HG02798 (cell line): ENCODE data around the gene KAT14.
"Not testable (repeated sequence)": the region's sequence is repeated elsewhere in the genome, so short reads cannot be mapped to it uniquely, and the experiment has no call there.

Experiments
- ATAC-seq: cut with Tn5 transposase; IDR thresholded peaks from one replicate; pipeline ENCODE4 v1.9.1; 2021; ENCODE audit warnings: mild to moderate bottlenecking; ENCODE audit not compliant: unreplicated experiment, poor library complexity

KAT14 gene

DNA sequence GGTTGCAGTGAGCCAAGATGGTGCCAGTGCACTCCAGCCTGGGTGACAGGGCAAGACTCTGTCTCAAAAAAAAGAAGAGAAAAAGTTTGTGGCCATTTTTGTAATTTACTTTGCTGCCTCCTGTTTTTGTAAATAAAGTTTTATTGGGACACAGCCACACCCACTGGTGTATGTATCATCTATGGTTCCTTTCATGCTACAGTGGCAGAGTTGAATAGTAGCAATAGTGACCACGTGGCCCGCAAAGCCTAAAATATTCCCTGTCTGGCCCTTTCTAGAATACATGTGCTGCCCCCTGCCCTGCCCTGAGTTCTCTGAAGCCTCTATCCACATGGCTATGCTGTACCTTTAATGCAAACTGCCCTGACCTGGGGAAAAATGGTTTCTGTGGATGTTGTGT lies 75.3 kb downstream of the KAT14 start:
- ATAC-seq = no peak

GRCh38 chr20:18215566-18215965 lies 77.9 kb downstream of the KAT14 start:
- no peak for ATAC-seq

DNA sequence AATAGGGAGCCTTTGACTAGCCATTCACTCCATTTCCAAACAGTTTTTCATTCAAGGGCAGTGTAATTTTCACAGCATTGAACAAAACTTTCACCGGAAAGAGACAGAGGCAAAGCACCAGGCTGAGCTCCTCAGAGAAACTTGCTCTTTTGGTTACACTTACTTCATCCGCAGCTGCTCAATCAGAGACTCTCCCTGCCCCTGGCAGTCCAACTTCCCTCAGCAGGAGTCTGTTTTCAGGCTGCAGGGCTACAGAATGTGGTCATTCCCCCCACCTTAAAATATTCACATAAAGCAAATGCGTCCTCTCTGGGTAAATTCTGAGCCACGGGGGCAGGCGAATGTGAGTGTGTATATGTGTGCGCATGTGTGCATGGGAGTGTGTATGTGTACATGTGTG lies 80.6 kb downstream of the KAT14 start:
- no peak for ATAC-seq

DNA sequence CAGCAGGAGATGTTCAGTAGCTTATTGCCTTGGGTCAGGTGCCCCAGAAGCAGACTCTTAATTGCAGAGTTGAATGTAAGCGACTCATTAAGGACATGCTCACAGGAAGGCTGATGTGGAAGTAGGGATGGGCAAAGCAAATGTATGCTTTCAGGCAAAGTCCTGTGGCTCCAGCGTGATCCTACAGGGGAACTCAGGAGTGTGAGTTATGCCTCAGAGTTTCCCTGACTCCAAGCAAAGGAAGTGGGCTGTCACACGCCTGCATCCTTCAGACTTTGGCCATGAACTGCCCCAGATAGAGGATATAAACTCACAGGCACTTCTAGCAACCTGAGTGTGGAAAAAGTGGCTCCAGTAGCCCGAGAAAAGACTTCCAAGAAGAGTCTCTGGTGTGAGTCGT lies 85.7 kb downstream of the KAT14 start:
- no peak for ATAC-seq

DNA sequence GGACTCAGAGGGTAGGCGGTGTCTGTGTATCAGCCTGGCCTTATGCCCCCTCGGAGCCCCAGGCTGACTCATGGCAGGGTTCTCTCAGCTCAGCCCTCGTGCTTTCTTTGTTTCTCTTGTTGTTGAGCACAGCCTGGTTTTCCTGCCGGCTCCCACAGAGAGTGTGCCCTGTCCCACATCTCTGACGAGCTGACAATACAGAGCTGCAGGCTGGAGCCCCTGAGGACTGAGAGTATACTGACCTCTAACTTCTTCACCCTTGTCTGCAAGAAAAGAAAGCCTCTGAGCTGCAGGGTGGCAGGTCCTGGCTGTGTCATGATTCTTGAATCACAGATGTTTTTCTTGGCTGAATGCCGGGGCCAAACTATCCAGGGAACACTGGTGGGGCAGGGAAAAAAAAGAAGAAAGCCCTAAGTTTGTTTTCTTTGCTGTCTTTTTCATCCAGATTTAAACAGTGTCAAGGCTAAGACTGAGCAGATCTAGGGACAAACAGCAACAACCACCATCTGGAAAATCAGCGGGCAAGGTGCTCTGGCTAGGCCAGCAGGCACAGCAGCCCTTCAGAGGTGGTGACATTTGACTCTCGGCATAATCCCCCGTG lies 87.4 kb downstream of the KAT14 start:
- no peak for ATAC-seq

DNA sequence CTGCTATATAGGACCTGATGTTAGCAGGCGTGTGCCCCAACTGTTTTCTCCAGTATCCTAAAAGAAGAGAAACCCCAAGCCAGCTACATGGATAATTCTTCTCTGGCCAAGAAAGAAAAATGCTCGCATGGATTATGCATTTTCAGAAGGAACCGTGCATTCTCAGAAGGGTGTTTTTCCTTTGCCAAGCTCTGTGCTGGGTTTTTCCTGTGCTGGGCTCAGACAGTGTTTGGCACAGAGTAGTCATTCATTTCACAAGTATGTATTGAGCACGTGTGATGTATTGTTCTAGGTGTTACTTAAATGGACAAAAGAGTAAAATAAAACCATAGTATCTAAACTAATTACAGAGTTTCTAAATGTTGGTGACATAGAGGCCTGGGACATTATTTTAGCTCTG lies 88.0 kb downstream of the KAT14 start:
- no peak for ATAC-seq

DNA sequence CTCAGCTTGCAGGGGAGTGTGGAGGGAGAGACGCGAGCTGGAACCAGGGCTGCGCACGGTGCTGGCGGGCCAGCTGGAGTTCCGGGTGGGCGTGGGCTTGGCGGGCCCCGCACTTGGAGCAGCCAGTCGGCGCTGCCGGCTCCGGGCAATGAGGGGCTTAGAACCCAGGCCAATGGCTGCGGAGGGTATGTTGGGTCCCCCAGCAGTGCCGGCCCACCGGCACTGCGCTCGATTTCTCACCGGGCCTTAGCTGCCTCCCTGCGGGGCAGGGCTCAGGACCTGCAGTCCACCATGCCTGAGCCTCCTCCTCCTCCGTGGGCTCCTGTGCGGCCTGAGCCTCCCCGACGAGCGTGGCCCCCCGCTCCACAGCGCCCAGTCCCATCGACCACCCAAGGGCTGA lies 89.1 kb downstream of the KAT14 start:
- not testable (repeated sequence) for ATAC-seq

DNA sequence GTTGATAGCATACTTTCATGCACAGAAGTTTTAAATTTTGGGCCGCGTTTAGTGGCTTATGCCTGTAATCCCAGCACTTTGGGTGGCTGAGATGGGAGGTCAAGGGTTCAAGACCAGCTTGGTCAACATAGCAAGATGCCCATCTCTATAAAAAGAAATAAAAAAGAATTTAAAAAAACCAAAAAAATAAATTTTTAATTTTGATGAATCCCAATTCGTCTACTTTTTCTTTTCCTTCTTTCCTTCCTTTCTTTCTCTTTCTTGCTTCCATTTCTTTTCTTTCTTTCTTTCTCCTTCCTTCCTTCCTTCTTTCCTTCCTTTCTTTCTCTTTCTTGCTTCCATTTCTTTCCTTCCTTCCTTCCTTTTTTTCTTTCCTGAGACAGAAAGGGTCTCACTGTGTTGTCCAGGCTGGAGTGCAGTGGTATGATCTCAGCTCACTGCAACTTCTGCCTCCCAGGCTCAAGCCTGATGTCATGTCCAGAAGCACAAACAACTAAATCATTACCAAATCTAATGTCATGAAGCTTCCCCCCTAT lies 95.8 kb downstream of the KAT14 start:
- ATAC-seq = no peak
